Esophagus (tissue), 2 donors: ENCODE data around the gene L1CAM. TPM values are rescaled to one million over a fixed set of nuclear protein-coding genes. Genes with fewer than 3 reads are reported as not detected.

Experiments
- H3K27ac ChIP-seq, 2 donors: one replicate each; pipeline ENCODE4 v1.5.1; 2013; ENCODE audit warnings: low read depth in 2 of 2, mild to moderate bottlenecking in 2 of 2, inconsistent platforms in 1 of 2, low read length in 1 of 2, moderate library complexity in 1 of 2
- H3K27me3 ChIP-seq, 2 donors: one replicate each; pipeline ENCODE4 v1.6.1; 2013; ENCODE audit warnings: low read length in 2 of 2, control low read depth in 1 of 2, mild to moderate bottlenecking in 1 of 2; ENCODE audit not compliant: insufficient read depth in 2 of 2, control insufficient read depth in 1 of 2
- H3K36me3 ChIP-seq, 2 donors: one replicate each; pipeline ENCODE4 v1.6.1; 2013; ENCODE audit warnings: low read length in 1 of 2; ENCODE audit not compliant: control insufficient read depth in 2 of 2, insufficient read depth in 2 of 2
- H3K4me1 ChIP-seq, 2 donors: one replicate each; pipeline ENCODE4 v1.6.1; 2013; ENCODE audit warnings: low read length in 1 of 2; ENCODE audit not compliant: control insufficient read depth in 2 of 2, insufficient read depth in 2 of 2
- H3K4me3 ChIP-seq, 2 donors: one replicate each; pipeline ENCODE4 v1.5.1; 2013; ENCODE audit warnings: low read length in 2 of 2, mild to moderate bottlenecking in 2 of 2, low read depth in 1 of 2, moderate library complexity in 1 of 2
- H3K9me3 ChIP-seq, 2 donors: one replicate each; pipeline ENCODE4 v1.6.1; 2013; ENCODE audit warnings: mild to moderate bottlenecking in 2 of 2, low read depth in 1 of 2, low read length in 1 of 2, moderate library complexity in 1 of 2; ENCODE audit not compliant: control insufficient read depth in 2 of 2, insufficient read depth in 1 of 2
- WGBS, 2 donors: extraction: QIAGEN DNeasy Blood & Tissue Kit; methylation state at CpG; one replicate each; pipeline ENCODE4 v1.1.7; 2013; 5-methylcytosine and 5-hydroxymethylcytosine counted together
- polyA plus RNA-seq, 2 donors: library from polyadenylated mRNA; stranded (reverse); fragments of 200-250 nt; gene quantifications; one replicate each; pipeline ENCODE4 v1.2.3, GENCODE V29; 2013
- donor health status: healthy with polysubstance abuse.
- donor health status: Bipolar disorder and iron deficiency.

Gene L1CAM
- polyA plus RNA-seq, 2 donors, result 0.88 to 1.4 TPM

GRCh38 chrX:153828723-153829548 is 57.0 kb downstream of the L1CAM start:
- Histone ChIP-seq H3K9me3 (peaks cover 0 to 16% of the 10 kb centered on the region in 2 donors), H3K27me3 (peaks cover 0 to 2% of the 10 kb centered on the region in 2 donors), H3K4me1 (peaks cover 0 to 4% of the 10 kb centered on the region in 2 donors), H3K36me3 (no peaks in the 10 kb centered on the region), H3K27ac (peak overlapping the region in 1 of 2 donors; percentile 5), H3K4me3 (peak overlapping the region in 1 of 2 donors; percentile 4)
- WGBS, 2 donors, result 11 to 24% methylated on average over 29 to 50 of the region's 50 CpGs

- Histone ChIP-seq H3K4me3 (no peak overlapping the region), H3K36me3 (no peaks in the 10 kb centered on the region), H3K27ac (no peak overlapping the region), H3K9me3 (peaks cover 0 to 16% of the 10 kb centered on the region in 2 donors), H3K27me3 (peaks cover 0 to 2% of the 10 kb centered on the region in 2 donors), H3K4me1 (peaks cover 0 to 4% of the 10 kb centered on the region in 2 donors)
- WGBS, 2 donors, result 50 to 61% methylated on average over 17 of the region's 17 CpGs
These were observed 57.7 kb downstream of the L1CAM start for GRCh38 chrX:153828308-153828707.

GRCh38 chrX:153827903-153828302 is 58.1 kb downstream of the L1CAM start:
- Histone ChIP-seq H3K4me3 (no peak overlapping the region), H3K27me3 (peaks cover 0 to 2% of the 10 kb centered on the region in 2 donors)

GRCh38 chrX:153827016-153827415 is 59.0 kb downstream of the L1CAM start:
- H3K27me3 ChIP-seq, result peaks cover 0 to 2% of the 10 kb centered on the region in 2 donors

More at GRCh38 chrX:153827903-153828302, 58.1 kb downstream of the L1CAM start:
- H3K4me1 ChIP-seq, result peaks cover 0 to 4% of the 10 kb centered on the region in 2 donors
- peaks cover 0 to 15% of the 10 kb centered on the region in 2 donors for H3K9me3 ChIP-seq
- WGBS, 2 donors, result 78 to 93% methylated on average over 9 of the region's 9 CpGs
- H3K36me3 ChIP-seq, result no peaks in the 10 kb centered on the region
- H3K27ac ChIP-seq, result no peak overlapping the region

GRCh38 chrX:153825042-153825441 is 60.9 kb downstream of the L1CAM start:
- H3K27ac ChIP-seq, result no peak overlapping the region
- peaks cover 0 to 3% of the 10 kb centered on the region in 2 donors for H3K4me1 ChIP-seq
- WGBS, 2 donors, result 85 to 86% methylated on average over 8 of the region's 8 CpGs
- H3K4me3 ChIP-seq, result no peak overlapping the region
- peaks cover 0 to 3% of the 10 kb centered on the region in 2 donors for H3K27me3 ChIP-seq
- no peaks in the 10 kb centered on the region for H3K36me3 ChIP-seq
- peaks cover 0 to 6% of the 10 kb centered on the region in 2 donors for H3K9me3 ChIP-seq

More at GRCh38 chrX:153827016-153827415, 59.0 kb downstream of the L1CAM start:
- peaks cover 0 to 4% of the 10 kb centered on the region in 2 donors for H3K4me1 ChIP-seq
- no peak overlapping the region for H3K27ac ChIP-seq
- H3K9me3 ChIP-seq, result peaks cover 0 to 12% of the 10 kb centered on the region in 2 donors
- H3K4me3 ChIP-seq, result no peak overlapping the region
- no peaks in the 10 kb centered on the region for H3K36me3 ChIP-seq
- WGBS, 2 donors, result 65 to 74% methylated on average over 3 of the region's 3 CpGs

- peaks cover 0 to under 1% of the 10 kb centered on the region in 2 donors for H3K9me3 ChIP-seq
- peaks cover 0 to 1% of the 10 kb centered on the region in 2 donors for H3K4me1 ChIP-seq
- peaks cover 0 to 3% of the 10 kb centered on the region in 2 donors for H3K27me3 ChIP-seq
- H3K27ac ChIP-seq, result no peak overlapping the region
- H3K4me3 ChIP-seq, result no peak overlapping the region
- WGBS, 2 donors, result 92 to 94% methylated on average over 10 of the region's 10 CpGs
- no peaks in the 10 kb centered on the region for H3K36me3 ChIP-seq
These were observed 61.6 kb downstream of the L1CAM start for GRCh38 chrX:153824348-153824747.

GRCh38 chrX:153821066-153821465 is 64.9 kb downstream of the L1CAM start:
- Histone ChIP-seq H3K4me3 (no peak overlapping the region), H3K27me3 (peaks cover 0 to 3% of the 10 kb centered on the region in 2 donors), H3K9me3 (peaks cover 0 to 3% of the 10 kb centered on the region in 2 donors), H3K36me3 (no peaks in the 10 kb centered on the region), H3K27ac (no peak overlapping the region), H3K4me1 (peaks cover 2 to 3% of the 10 kb centered on the region in 2 donors)
- WGBS, 2 donors, result 88 to 93% methylated on average over 9 of the region's 9 CpGs

- 78 to 89% methylated on average over 7 of the region's 7 CpGs for WGBS, 2 donors
- Histone ChIP-seq H3K36me3 (no peaks in the 10 kb centered on the region), H3K27me3 (peaks cover 0 to 3% of the 10 kb centered on the region in 2 donors), H3K4me1 (peaks cover 2 to 3% of the 10 kb centered on the region in 2 donors), H3K27ac (no peak overlapping the region), H3K9me3 (peaks cover 0 to 3% of the 10 kb centered on the region in 2 donors), H3K4me3 (no peak overlapping the region)
These were observed 65.4 kb downstream of the L1CAM start for GRCh38 chrX:153820601-153821000.

GRCh38 chrX:153819384-153820040 is 66.5 kb downstream of the L1CAM start:
- Histone ChIP-seq H3K9me3 (peaks cover 0 to 3% of the 10 kb centered on the region in 2 donors), H3K27me3 (peaks cover 0 to 3% of the 10 kb centered on the region in 2 donors), H3K4me1 (peaks cover 2 to 3% of the 10 kb centered on the region in 2 donors), H3K4me3 (peak overlapping the region in 1 of 2 donors; percentile 28), H3K36me3 (no peaks in the 10 kb centered on the region), H3K27ac (no peak overlapping the region)
- 27 to 40% methylated on average over 23 of the region's 23 CpGs for WGBS, 2 donors
